PC-9 (cell line): Measurements from ENCODE around the gene WNK2.

Experiments used
- EZH2 ChIP-seq: fragments of 200-600 bp; sonication (generic); IDR thresholded peaks from 2 replicates; pipeline ENCODE4 v1.8.0; 2017; ENCODE audit warnings: antibody characterized with exemption, low read depth
- TF ChIP-seq, protein P1 (sequence below): fragments of 200-600 bp; sonication (generic); conservative IDR thresholded peaks from 2 replicates; pipeline ENCODE4 v1.6.1; 2017; ENCODE audit warnings: mixed run types, antibody characterized with exemption, mild to moderate bottlenecking, moderate library complexity

- TF ChIP-seq, protein P1, sequence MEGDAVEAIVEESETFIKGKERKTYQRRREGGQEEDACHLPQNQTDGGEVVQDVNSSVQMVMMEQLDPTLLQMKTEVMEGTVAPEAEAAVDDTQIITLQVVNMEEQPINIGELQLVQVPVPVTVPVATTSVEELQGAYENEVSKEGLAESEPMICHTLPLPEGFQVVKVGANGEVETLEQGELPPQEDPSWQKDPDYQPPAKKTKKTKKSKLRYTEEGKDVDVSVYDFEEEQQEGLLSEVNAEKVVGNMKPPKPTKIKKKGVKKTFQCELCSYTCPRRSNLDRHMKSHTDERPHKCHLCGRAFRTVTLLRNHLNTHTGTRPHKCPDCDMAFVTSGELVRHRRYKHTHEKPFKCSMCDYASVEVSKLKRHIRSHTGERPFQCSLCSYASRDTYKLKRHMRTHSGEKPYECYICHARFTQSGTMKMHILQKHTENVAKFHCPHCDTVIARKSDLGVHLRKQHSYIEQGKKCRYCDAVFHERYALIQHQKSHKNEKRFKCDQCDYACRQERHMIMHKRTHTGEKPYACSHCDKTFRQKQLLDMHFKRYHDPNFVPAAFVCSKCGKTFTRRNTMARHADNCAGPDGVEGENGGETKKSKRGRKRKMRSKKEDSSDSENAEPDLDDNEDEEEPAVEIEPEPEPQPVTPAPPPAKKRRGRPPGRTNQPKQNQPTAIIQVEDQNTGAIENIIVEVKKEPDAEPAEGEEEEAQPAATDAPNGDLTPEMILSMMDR, result no peak
- TF ChIP-seq EZH2, result no peak
Observed at GRCh38 chr9:93190656-93191353, 6.9 kb downstream of the WNK2 start.
